COLO668 (cell line): ENCODE data around the gene AGTRAP.

Experiments used
- DNase-seq: peaks from one replicate; lab custom pipeline; 2025; ENCODE audit not compliant: unreplicated experiment; lab: John Stamatoyannopoulos, UW

The AGTRAP gene

DNA sequence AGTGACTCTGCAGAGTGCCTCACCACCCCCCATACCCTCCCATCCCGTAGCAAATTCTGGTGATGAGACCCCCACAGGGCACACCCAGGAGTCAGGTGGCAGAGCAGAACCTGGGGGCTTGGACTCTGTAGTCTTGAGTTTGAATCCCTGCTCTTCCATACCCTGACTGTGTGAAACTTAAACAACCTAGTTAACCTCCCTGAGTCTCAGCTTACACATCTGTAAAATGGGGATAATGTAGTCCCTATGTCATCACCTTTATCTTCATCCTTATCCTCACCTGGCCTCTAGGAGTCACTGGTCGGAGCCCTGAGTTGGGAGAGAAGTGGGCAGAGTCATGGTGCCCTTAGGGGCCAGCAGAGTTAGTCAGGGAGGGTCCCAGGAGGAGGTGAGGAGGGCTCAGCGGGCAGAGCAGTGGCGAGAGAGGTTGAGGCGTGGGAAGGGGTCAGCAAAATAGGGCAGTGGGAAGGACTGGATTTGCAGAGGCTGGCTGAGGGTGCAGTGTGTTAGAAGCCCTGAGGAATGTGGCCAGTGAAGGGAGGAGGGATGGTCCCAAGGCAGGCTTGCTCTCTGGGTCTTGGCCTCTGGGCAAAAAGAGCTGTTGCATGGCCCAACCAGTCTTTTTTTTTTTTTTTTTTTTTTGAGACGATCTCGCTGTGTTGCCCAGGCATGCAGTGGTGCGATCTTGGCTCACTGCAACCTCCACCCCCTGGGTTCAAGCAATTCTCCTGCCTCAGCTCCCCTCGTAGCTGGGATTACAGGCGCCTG is 44.6 kb downstream of the AGTRAP start:
- no peak for DNase-seq

DNA sequence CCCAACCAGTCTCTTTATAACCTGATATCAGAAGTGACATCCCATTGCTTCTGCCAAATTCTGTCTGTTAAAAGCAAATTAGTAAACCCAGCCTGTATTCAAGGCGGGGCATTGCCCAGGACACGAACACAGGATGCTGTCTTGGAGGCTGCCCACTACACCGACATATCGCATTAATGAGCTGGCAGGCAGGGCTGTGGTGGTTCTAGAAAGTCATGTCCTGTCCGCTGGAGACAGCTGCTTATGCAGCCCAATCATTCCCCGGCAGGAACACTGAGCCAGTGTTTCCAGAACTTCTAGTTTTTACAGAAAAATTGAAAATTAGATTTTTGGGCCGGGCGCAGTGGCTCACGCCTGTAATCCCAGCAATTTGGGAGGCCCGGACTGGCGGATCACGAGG is 45.4 kb downstream of the AGTRAP start:
- DNase-seq = no peak

DNA sequence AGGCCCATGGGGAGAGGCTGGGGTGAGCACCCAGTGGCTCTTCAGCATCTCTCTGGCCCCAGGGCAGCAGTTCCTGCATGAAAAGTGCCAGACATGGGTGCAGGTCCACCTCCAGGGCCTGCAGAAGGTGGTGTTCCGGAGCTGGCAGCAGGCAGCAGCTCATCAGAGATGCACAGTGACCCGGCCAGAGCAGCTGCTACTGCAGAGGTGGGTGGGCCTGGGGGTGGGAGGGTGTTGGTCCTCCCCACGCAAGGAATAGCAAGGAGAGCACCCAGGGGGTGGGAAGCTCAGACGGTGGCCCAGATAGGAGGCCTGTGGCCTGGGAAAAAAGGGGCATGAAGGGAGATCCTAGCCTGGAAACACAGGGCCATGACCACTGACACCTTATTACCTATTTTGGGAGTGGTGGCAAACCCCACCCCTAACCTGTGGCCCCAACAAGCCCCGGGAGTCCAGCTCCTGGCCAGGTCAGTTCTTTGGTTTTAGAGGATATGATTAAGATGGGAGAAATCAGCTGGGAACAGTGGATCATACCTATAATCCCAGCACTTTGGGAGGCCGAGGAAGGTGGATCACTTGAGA is 46.3 kb downstream of the AGTRAP start:
- DNase-seq = no peak

DNA sequence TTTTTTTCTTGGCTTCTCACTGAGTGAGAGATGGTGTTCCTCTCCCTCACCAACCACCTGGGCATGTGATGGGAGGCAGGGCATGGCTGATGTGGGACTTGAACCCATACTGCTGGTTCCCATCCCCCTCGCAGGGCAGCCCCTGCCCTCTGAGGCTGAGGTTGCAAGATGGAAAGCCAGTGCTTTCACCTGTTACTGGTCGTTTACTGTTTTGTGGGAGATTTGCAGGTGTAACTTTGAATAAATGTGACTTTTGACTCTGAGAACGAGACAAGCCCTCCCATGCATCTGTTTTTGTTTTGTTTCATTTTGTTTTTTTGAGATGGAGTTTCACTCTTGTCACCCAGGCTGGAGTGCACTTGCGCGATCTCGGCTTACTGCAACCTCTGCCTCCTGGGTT is 47.6 kb downstream of the AGTRAP start:
- no peak for DNase-seq

DNA sequence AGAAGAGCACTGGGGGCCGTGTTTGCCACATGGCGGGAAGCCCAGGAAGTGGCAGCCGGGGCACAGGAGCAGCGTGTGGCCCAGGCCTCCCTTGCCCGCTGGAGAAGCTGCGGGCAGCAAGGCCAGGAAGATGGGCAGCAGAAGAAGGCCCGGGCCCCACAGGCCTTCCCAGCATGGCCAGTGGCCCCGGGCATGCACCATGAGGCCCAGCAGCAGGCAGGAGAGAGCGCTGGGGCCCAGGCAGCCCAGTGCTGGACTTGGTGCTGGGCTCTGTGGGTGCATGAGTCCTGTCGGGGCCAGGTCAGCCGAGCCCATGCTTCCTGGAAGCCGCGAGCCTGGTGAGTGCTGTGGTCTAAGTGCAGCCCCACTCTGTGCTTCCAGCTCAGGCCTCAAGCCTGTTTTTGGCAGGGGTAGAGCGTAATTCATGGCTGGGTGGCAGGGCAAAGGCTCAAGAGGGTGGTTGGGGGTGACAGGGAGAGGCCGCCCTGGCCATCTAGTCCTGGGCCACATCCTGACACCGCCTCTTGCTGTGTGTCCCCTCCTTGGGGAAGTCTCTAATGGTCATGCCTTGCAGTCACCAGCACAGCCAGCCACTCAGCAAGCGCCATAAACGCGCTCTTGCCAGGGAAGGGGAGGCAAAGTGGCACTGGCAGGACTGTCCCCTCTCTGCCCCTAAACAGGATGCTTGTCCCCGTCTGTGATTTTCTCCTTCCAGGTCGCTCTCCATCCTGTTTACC is 48.5 kb downstream of the AGTRAP start:
- no peak for DNase-seq

DNA sequence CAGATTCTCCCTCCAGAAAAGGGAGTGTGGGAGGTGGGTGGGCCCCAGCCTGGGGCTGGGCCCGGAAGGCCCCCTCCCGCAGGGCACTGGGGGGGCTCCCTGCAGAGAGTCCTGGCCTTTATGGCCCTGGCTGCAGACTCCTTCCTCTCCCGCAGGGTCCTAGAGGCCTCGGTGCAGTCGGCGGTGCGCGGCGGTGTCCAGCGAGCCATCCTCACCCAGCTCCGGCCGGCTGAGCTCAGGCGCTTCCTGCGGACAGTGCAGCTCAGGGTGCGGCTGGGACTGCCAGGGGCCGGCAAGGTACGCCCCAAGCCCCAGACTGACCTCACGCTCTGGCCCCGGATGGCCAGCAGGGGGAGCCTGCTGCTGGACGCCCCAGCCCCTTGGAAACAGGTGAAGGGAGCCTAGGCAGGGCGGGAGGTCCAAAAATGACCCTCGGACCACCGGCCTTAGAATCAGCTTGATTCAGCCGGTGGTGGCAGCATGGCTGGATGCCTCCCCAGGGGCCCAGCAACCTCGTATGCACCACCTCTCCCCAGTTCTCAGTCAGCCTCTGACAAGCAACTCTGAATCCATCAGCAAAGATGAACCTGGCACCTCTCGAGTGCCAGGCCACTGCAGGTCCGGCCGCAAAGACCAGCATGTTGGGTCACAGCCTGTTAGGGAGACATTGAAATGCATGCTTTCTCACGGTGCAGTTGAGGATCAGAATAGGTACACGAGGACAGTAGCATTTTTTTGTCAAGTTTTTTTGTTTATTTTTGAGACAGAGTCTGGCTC is 49.2 kb downstream of the AGTRAP start:
- DNase-seq = peak; percentile 76

DNA sequence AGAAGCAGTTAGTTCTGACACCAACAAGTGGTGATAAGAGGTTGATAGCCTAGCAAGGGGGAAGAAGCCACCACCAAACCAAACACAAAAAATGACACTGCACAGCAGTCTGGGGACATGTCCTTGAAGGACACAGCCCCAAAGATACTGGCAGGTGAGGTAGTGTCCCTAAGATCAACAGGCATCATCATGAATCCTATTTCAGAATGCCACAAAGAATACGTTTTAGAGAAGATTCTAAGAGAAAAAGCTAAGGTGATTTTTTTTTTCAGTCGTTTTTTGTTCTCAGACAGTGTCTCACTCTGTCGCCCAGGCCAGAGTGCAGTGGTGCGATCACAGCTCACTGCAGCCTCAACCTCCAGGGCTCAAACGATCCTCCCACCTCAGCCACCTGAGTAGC is 50.2 kb downstream of the AGTRAP start:
- no peak for DNase-seq

DNA sequence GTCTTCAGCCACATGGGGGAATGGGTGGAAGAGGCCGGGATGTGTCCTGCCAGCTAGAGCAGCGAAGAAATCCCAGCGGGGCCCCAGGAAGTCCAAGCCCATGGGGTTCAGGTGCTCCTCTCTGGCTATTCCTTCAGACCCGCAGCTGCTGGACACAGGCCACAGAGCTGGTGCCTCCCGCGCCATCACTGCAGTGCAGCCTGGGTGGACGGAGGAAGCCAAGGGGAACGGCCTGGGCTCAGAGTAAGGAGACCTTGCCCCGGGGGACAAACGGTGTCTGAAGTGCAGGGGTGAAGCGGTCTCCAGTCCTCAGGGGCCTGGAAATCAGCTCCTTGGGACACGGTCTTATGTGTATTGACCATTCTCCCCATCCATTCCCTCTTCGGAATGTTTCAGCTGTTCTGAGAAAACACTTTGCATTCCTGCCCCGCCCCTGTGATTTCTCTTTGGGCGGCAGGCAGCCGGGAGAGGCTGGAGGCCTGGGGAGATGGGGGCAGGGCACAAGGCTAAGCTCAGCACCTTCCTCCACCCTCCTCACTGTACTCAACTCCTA is 51.4 kb downstream of the AGTRAP start:
- DNase-seq = no peak

DNA sequence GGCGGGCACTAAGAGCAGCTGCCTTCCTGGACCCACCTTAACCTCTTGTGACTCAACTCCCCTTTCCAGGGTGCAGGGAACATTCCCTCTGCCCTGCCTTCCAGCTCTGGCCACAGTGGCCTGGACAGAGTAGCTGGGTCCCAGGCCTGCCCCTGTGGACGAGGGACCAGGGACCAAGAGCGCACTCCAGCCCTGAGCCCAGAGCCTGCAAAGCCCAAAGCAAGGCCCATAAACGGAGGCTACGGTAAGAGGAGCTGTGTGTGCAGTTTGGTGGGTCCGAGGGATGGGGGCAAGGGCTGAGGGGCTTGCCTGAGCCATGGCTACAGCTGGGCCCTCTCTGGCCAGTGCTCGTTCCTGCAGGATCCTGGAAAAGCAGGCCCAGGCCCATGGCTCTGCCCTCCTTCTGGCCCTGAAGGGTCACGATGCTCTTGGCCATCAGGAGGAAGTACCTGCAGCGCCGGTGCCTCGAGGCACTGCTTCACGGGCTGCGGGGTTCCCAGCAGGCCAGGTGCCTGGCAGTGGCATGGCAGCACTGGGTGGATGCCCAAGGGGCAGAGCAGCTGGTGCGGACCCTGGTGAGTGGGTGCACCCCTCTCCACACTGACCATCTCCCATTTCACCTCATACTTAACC is 52.0 kb downstream of the AGTRAP start:
- no peak for DNase-seq

DNA sequence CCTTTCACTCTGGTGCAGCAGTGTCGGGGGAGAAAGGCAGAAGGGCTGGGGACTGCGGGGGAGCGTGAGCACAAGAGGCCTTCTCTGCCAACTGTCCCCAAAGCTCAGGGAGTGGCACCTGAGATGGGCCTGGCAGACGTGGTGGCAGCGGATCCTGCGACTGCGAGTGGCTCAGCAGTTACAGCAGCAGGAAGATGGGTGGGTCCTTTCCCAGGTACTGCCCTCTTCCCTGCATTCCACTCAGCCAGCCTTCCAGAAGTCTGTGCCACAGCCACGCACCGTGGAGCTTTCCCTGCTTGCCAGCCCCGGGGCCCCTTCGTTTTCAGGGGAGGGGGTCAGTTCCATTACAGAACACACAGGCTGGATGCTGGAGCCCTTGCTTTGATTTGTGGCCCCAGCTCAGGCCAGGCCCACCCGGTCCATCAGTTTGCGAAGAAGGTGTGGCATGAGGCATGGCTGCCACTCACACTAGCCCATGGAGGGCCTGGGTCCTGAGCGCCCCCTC is 52.7 kb downstream of the AGTRAP start:
- no peak for DNase-seq

DNA sequence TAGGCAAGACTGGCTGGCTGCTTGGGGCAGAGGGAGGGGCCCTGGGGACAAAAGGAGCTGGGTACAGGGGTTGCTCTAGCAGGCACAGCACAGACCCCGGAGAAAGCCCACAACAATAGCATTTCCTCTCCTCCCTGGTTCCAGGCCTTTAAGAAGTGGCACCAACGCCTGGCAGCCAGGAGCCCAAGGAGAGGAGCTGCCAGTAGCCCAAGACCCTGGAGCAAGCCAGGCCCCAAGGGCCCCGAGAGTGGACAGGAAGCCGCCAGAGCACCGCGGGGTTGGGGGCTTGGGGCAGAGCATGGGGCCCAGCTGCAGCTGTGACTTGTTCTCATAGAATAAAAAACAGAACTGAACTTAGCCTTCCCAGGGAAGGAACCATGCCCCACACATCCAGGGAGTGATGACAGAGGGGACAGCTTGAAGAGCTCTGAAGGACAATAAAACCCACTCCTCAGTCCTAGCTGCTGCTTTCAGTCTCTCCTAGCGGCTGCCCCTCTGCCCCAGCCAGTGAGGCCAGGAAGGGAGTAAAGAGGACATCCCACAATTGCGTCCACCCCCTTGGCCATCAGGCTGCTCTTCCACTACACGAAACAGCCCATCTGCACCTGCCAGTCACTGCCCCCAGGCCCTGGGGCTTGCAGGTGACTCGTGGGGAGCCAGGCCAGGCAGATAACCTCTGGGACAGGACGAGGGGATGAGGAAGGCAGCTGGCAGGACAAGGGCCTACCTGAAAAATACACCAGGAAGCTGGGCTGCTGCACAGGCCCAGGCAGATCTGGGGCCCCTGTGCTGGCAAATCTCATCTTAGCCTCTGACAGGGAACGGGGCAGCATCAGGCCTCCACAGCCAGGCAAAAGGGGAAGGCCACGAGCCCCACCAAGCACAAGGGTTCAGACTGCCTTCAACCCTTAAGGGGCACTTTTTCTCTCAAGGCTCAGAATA is 53.5 kb downstream of the AGTRAP start:
- no peak for DNase-seq

DNA sequence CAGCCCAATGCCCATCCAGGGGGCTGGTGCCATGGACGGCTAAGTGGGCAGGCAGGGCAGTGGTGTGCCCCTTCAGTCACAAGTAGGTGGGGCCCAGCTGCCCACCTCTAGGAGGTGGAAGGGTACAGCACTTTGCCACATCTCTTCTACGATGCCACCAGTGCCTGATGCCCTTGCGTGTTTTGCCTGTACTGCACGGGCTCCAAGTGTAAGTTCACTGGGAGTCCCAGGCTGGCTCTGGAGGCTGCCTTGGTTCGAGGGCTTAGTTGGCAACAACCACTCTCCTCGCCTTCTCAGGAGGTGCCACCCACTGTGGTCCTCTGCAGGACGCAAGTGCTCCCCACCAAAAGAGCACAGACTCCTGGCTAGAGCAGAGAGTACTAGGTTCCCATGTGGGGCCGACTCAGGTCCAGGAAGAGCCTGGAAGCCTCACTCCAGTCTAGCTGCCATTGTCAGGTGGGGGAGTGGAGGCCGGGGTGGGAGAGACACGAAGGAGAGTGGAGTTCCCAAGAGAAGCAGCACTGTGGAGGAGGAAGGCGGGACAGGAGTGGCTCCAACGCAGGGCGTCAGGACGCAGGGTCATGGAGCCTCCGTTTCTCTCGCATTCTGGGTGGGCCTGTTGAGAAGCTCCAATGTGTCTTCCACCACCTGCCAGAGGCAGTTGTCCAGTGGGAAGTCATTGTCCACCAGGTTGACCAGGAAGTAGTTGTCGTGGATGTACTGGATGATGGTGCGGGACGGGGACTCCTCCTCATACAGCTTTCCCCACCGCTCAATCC is 54.4 kb downstream of the AGTRAP start:
- no peak for DNase-seq

DNA sequence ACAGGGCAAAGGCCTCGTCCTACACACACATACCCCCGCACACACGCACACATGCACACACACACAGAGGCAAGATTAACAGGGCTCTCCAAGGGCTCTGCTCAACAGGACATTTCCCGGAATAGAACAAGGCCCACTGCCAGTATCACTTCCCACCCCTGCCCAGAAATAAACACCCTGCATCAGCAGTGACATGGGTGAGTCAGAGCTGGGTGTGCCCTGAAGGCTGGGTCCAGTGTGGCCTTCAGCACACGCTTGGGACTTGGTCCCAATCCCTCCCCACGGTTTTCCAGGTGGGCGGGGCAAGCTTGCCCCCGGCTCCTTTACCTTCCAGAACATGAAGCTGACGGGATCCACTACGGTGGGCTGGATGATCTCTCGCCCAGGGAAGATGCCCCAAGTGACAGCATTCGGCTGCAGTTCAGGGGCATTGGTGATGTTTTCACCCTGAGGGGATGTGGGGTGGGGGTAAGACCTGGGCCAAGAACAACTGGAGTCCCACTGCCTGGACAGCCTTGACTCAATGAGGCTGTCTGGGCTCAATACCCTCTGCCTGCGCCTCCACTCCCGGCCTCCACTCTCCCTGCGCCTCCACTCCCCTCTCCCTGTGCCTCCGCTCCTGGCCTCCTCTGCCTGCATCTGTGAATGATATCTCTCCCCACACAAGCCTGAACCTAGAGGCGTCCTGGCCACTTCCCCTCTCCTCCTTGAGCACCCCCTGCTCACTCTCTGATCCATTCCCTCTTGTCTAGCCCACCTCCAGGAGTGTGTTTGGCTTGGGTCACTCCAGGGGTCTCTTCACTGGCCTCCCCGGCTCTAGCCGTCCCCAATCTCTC is 55.2 kb downstream of the AGTRAP start:
- DNase-seq = no peak

DNA sequence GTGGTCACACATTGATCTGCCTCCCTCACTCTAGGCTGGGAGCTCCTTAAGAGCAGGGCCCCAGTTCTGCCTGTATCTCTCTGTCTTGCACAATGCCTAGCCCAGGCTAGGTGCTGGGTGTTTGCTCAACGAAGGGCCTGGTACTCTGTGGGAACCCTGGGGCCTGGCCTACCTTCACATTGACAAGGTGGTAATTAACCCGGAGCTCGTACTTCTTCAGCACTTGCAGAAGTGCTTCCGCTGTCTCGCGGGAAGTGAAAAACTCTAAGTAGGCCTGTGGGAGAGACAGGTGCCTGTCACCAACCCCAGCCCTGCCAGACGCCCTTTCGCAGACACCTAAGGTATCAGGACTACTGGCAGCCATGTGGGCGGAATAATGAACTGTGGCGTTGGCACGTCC is 56.2 kb downstream of the AGTRAP start:
- no peak for DNase-seq

DNA sequence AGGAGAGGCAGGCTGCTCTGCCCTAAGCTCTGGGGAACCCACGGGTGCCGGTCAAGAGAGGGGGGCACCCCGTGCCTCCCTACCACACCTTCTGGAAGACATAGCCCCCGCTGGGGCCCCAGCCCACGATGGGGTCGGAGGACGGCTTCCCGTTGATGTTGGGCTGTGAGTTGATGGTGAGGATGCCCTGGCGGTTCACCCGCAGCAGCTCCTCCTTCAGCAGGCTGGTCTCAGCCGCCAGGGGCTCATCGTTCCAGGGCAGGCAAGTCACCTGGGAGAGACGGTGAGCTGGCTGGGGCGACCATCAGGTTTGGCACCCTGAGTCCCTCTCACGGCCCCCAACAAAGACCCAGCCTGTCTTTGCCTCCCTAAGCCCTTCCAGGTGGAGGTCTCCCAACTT is 57.9 kb downstream of the AGTRAP start:
- DNase-seq = no peak

DNA sequence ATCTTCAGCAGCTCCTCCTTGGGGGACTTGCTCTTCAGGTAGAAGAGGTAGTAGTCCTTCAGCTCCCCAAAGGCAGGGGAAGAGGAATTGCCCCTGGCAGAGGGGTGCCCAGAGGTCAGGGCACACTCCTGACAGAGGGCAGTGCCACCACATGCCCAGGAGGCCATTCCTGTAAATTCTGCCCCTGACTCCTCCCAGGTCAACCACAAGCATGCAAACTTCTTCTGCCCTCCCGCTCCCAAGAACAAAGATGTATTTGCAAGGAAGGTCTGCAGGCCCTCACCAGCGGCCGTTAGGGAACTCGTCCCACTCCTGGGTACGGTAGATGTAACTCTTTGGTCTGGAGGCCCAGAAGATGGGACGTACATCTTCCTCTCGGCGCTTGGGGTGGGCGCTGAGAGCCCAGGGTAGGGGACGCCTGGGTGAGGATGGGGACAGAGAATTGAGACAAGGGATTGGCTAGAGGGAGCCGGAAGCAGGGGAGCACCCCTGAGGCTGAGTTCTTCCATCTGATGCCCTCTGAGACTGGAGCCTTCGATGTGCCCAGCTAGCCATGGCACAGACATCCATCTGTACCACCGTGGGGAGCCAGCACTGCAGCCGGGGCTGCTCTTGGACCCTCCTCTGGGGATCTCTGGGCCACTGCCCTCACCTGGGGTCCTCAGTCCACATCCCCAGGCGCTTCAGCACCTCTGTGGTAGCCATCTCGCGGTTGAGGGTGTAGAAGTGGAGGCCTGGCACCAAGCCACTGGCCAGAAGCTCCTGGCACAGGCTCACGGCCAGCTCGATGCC is 58.7 kb downstream of the AGTRAP start:
- no peak for DNase-seq
